ENCODE measurements around the gene RPP25L. TPM values are rescaled to one million over a fixed set of nuclear protein-coding genes. Genes with fewer than 3 reads are reported as not detected.

Gene RPP25L
- total RNA-seq, 1 donor from 2014 or later = 30.5 TPM

- Mint-ChIP-seq H3K9me3 (ENCODE audit: low read depth) (no peaks in the 10 kb centered on the region), H3K4me1 (ENCODE audit: low read depth) (peaks cover 18% of the 10 kb centered on the region), H3K36me3 (ENCODE audit: insufficient read depth) (no peaks in the 10 kb centered on the region), H3K4me3 (ENCODE audit: low read depth) (no peak overlapping the region), H3K27me3 (peaks cover 84% of the 10 kb centered on the region), H3K27ac (no peak overlapping the region)
- DNase-seq (ENCODE audit: low spot score, unreplicated experiment) = no peak
- TF ChIP-seq CTCF (IDR thresholded peaks at IDR 0.05; ENCODE audit: unreplicated experiment) = no peak
Measured at GRCh38 chr9:34585946-34586669, 25.8 kb downstream of the RPP25L start.

GRCh38 chr9:34584970-34585369, 26.9 kb downstream of the RPP25L start:
- H3K9me3 Mint-ChIP-seq (ENCODE audit: low read depth) = no peaks in the 10 kb centered on the region
- no peaks in the 10 kb centered on the region for H3K36me3 Mint-ChIP-seq (ENCODE audit: insufficient read depth)
- H3K27me3 Mint-ChIP-seq = peaks cover 84% of the 10 kb centered on the region
- H3K4me3 Mint-ChIP-seq (ENCODE audit: low read depth) = no peak overlapping the region
- TF ChIP-seq CTCF (IDR thresholded peaks at IDR 0.05; ENCODE audit: unreplicated experiment) = no peak
- peaks cover 26% of the 10 kb centered on the region for H3K4me1 Mint-ChIP-seq (ENCODE audit: low read depth)
- H3K27ac Mint-ChIP-seq = no peak overlapping the region
- no peak for DNase-seq (ENCODE audit: low spot score, unreplicated experiment)

- Mint-ChIP-seq H3K27ac (no peak overlapping the region), H3K9me3 (ENCODE audit: low read depth) (no peaks in the 10 kb centered on the region), H3K36me3 (ENCODE audit: insufficient read depth) (no peaks in the 10 kb centered on the region), H3K4me1 (ENCODE audit: low read depth) (peaks cover 27% of the 10 kb centered on the region), H3K4me3 (ENCODE audit: low read depth) (no peak overlapping the region), H3K27me3 (peaks cover 86% of the 10 kb centered on the region)
- TF ChIP-seq CTCF (IDR thresholded peaks at IDR 0.05; ENCODE audit: unreplicated experiment) = no peak
- DNase-seq (ENCODE audit: low spot score, unreplicated experiment) = no peak
Measured at GRCh38 chr9:34582787-34583186, 29.1 kb downstream of the RPP25L start.

GRCh38 chr9:34581318-34581717, 30.6 kb downstream of the RPP25L start:
- H3K4me1 Mint-ChIP-seq (ENCODE audit: low read depth) = peaks cover 34% of the 10 kb centered on the region
- no peak overlapping the region for H3K4me3 Mint-ChIP-seq (ENCODE audit: low read depth)
- TF ChIP-seq CTCF (IDR thresholded peaks at IDR 0.05; ENCODE audit: unreplicated experiment) = no peak
- H3K36me3 Mint-ChIP-seq (ENCODE audit: insufficient read depth) = no peaks in the 10 kb centered on the region
- no peak overlapping the region for H3K27ac Mint-ChIP-seq
- no peaks in the 10 kb centered on the region for H3K9me3 Mint-ChIP-seq (ENCODE audit: low read depth)
- no peak for DNase-seq (ENCODE audit: low spot score, unreplicated experiment)
- peaks cover 85% of the 10 kb centered on the region for H3K27me3 Mint-ChIP-seq

GRCh38 chr9:34580358-34580757, 31.5 kb downstream of the RPP25L start:
- Mint-ChIP-seq H3K27ac (no peak overlapping the region), H3K9me3 (ENCODE audit: low read depth) (no peaks in the 10 kb centered on the region), H3K4me3 (ENCODE audit: low read depth) (no peak overlapping the region), H3K36me3 (ENCODE audit: insufficient read depth) (no peaks in the 10 kb centered on the region), H3K4me1 (ENCODE audit: low read depth) (peaks cover 37% of the 10 kb centered on the region), H3K27me3 (peaks cover 83% of the 10 kb centered on the region)
- DNase-seq (ENCODE audit: low spot score, unreplicated experiment) = no peak
- TF ChIP-seq CTCF (IDR thresholded peaks at IDR 0.05; ENCODE audit: unreplicated experiment) = no peak

Measured in progenitor cell of endocrine pancreas (in vitro differentiated cells).